Testis (tissue), 2 donors: Measurements from ENCODE around the gene NOS1.

Experiments
- POLR2A ChIP-seq: fragments of 450-650 bp; IDR thresholded peaks from one replicate; pipeline ENCODE4 v1.6.1; 2017; ENCODE audit warnings: antibody characterized with exemption, mild to moderate bottlenecking, moderate library complexity
- TF ChIP-seq, protein P1 (sequence below), 3 experiments: fragments of 450-650 bp in 2 of 3; fragments of 200-600 bp in 1 of 3; sonication (generic) in 1 of 3; IDR thresholded peaks; one replicate each; pipeline ENCODE4 v1.5.1; 2016 to 2019; ENCODE audit warnings: antibody characterized with exemption in 3 of 3, mild to moderate bottlenecking in 2 of 3, moderate library complexity in 1 of 3

DNA sequence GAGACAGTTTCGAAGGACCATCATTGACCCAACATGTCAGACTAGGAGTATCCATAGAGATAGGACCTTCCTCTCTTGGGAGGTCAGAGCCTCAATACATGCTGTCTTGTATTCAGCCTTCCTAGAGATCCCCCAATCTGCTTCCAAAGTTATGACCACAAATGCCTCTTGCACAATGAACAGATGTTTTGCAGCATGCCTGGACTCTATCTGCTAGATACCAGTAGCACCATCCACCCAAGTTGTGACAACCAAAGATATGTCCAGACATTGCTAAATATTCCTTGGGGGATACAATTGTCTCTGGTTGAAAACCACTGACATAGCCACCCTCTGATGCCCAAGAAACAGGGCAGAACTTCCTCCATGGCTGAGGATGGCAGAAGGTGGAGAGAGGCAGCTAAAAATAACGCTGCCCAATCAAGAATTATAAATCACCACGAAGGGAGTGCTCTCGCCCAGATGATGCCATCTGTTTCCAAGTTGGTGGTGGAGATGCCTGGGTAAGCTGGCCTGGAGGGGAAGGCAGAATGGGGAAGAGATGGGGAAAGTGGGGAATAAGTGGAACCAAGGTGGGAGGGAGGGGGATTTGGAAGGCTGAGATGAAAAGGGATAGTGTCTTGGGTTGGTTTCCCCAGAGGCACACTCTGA is 42.9 kb upstream of the NOS1 start:
- TF ChIP-seq, protein P1, sequence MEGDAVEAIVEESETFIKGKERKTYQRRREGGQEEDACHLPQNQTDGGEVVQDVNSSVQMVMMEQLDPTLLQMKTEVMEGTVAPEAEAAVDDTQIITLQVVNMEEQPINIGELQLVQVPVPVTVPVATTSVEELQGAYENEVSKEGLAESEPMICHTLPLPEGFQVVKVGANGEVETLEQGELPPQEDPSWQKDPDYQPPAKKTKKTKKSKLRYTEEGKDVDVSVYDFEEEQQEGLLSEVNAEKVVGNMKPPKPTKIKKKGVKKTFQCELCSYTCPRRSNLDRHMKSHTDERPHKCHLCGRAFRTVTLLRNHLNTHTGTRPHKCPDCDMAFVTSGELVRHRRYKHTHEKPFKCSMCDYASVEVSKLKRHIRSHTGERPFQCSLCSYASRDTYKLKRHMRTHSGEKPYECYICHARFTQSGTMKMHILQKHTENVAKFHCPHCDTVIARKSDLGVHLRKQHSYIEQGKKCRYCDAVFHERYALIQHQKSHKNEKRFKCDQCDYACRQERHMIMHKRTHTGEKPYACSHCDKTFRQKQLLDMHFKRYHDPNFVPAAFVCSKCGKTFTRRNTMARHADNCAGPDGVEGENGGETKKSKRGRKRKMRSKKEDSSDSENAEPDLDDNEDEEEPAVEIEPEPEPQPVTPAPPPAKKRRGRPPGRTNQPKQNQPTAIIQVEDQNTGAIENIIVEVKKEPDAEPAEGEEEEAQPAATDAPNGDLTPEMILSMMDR (IDR thresholded peaks at IDR 0.05): no peak
- TF ChIP-seq POLR2A: no peak
